ENCODE results near the gene NKIRAS1.

Gene NKIRAS1

GRCh38 chr3:23944861-23945662 lies 28.3 kb upstream of the NKIRAS1 start, which contains the start of gene NR1D2 (continued):
- no peak for TF ChIP-seq ZSCAN18 (tag by site-specific recombination; IDR thresholded peaks at IDR 0.05)
- TF ChIP-seq ELK4 (IDR thresholded peaks at IDR 0.05; ENCODE audit: borderline replicate concordance, low read depth, low read length), result no peak
- no peak; the same call in 1 of the 2 replicates for TF ChIP-seq ZNF394 (tag by site-specific recombination; IDR thresholded peaks at IDR 0.05; ENCODE audit: borderline replicate concordance)
- no peak for TF ChIP-seq ZNF211 (tag by site-specific recombination; IDR thresholded peaks at IDR 0.05; ENCODE audit: low read depth)
- no peak for TF ChIP-seq ZNF677 (tag by site-specific recombination; IDR thresholded peaks at IDR 0.05)
- no peak for TF ChIP-seq ZNF10 (tag by site-specific recombination; IDR thresholded peaks at IDR 0.05)
- TF ChIP-seq ZNF792 (tag by site-specific recombination; IDR thresholded peaks at IDR 0.05), result no peak
- peak; percentile 59 for TF ChIP-seq KLF1 (tag by site-specific recombination; IDR thresholded peaks at IDR 0.05)
- TF ChIP-seq ZNF24 (tag by site-specific recombination; IDR thresholded peaks at IDR 0.05), result no peak
- TF ChIP-seq ZNF776 (tag by site-specific recombination; IDR thresholded peaks at IDR 0.05; ENCODE audit: borderline replicate concordance), result no peak
- TF ChIP-seq GLIS2 (tag by site-specific recombination; IDR thresholded peaks at IDR 0.05), result peak; percentile 84
- TF ChIP-seq KLF10 (tag by site-specific recombination; IDR thresholded peaks at IDR 0.05), result peak; percentile 88
- no peak for TF ChIP-seq PBX3 (CRISPR knock-in tag; IDR thresholded peaks at IDR 0.05)
- TF ChIP-seq ZNF366 (tag by site-specific recombination; conservative IDR thresholded peaks at IDR 0.05), result peak; percentile 96
- peak; percentile 92 for TF ChIP-seq KLF8 (tag by site-specific recombination; IDR thresholded peaks at IDR 0.05)
- TF ChIP-seq TCF7L2 (IDR thresholded peaks at IDR 0.05; ENCODE audit: borderline replicate concordance, low read depth, low read length), result no peak
- TF ChIP-seq WT1 (tag by site-specific recombination; IDR thresholded peaks at IDR 0.05), result 0 out of 2 replicates have a peak, but pooled peaks have one; percentile 28
- TF ChIP-seq ZNF335 (tag by site-specific recombination; conservative IDR thresholded peaks at IDR 0.05), result peak; percentile 79
- TF ChIP-seq ZNF473 (tag by site-specific recombination; IDR thresholded peaks at IDR 0.05), result no peak
- TF ChIP-seq ZNF155 (tag by site-specific recombination; IDR thresholded peaks at IDR 0.05), result no peak
- TF ChIP-seq ZNF513 (tag by site-specific recombination; IDR thresholded peaks at IDR 0.05), result no peak
- no peak for TF ChIP-seq ZBTB6 (tag by site-specific recombination; IDR thresholded peaks at IDR 0.05)
- no peak for TF ChIP-seq ZNF26 (tag by site-specific recombination; IDR thresholded peaks at IDR 0.05)
- no peak for TF ChIP-seq HOXC10 (CRISPR knock-in tag; IDR thresholded peaks at IDR 0.05)
- TF ChIP-seq ZNF18 (tag by site-specific recombination; IDR thresholded peaks at IDR 0.05), result no peak
- peak; percentile 54; the same call in 1 of the 2 replicates for TF ChIP-seq PRDM4 (tag by site-specific recombination; IDR thresholded peaks at IDR 0.05)
- no peak for TF ChIP-seq ZNF121 (tag by site-specific recombination; IDR thresholded peaks at IDR 0.05)
- TF ChIP-seq BCL11B (tag by site-specific recombination; IDR thresholded peaks at IDR 0.05; ENCODE audit: low read depth), result peak; percentile 59; the same call in 1 of the 2 replicates
